Measurements from ENCODE around the gene ALKBH3. TPM values are rescaled to one million over a fixed set of nuclear protein-coding genes. Genes with fewer than 3 reads are reported as not detected.

The ALKBH3 gene
- total RNA-seq, 1 experiment from 2014 or later = 18.8 TPM

DNA sequence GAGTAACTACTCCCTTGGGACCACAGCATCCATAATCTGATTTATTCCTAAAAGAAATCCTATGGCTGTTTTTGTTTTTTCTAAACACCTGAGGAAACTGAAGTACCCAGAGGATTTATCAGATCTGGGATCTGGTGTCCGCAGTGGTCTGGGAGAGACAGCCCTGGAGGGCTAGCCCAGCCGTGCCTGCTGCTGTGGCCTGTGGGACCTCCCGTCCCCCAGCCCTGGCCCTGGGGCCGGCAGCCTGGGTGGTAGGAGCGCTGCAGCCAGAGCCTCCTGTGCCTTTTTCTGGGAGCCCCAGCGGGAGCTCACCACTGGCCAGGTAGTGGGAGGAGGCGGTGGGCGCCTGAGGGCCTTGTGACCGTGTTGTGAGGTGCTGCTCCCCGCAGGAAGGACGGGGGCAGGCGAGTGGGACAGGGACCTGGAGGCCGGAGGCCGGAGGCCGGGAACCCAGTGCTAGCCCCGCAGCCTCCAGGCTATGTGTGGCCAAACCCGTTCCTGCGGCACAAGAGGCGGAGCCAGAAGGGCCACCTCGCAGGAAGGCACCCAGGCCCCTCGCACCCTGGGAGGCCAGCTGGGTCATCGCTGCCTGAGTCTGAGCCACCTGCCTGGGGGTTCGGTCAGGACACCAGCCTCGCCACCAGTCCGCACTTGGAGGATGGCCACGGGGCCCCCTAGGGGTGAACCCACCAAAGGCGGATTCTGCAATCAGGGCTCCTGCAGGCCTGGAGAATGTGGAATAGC, 43.7 kb downstream of the ALKBH3 start:
- Histone ChIP-seq H2BK20ac (ENCODE audit: low read depth, low read length, poor library complexity, severe bottlenecking) (no peak overlapping the region), H3T11ph (ENCODE audit: low read length) (no peak overlapping the region), H3K23ac (ENCODE audit: insufficient read length, low read depth, low read length) (no peak overlapping the region), H3K27me3 (ENCODE audit: insufficient read depth, low read length) (no peaks in the 10 kb centered on the region), H3K23me2 (ENCODE audit: insufficient read length, low read depth, low read length, poor library complexity, severe bottlenecking) (no peaks in the 10 kb centered on the region), H2BK15ac (ENCODE audit: low read depth, low read length) (no peak overlapping the region), H3K79me2 (ENCODE audit: insufficient read depth, low read length) (no peaks in the 10 kb centered on the region), H2AFZ (ENCODE audit: low read length) (no peak overlapping the region), H2BK120ac (ENCODE audit: low read depth, low read length, poor library complexity, severe bottlenecking) (no peak overlapping the region), H2BK12ac (ENCODE audit: insufficient read length, low read depth, low read length) (no peak overlapping the region), H3K27ac (ENCODE audit: insufficient read length, low read depth, low read length) (no peak overlapping the region), H3K4me2 (ENCODE audit: insufficient read depth, insufficient read length, low read length) (no peak overlapping the region), H4K20me1 (ENCODE audit: control insufficient read depth, insufficient read depth, insufficient read length) (peaks cover 2% of the 10 kb centered on the region), H4K5ac (ENCODE audit: insufficient read length, low read depth, low read length) (no peak overlapping the region), H3K4ac (ENCODE audit: low read depth, low read length) (no peak overlapping the region), H3K14ac (ENCODE audit: insufficient read depth, low read length) (no peak overlapping the region), H3K56ac (ENCODE audit: insufficient read length, low read depth, low read length) (no peak overlapping the region), H2BK5ac (ENCODE audit: insufficient read length, low read length) (no peak overlapping the region), H3K9me3 (ENCODE audit: control insufficient read depth, low read depth, low read length) (no peaks in the 10 kb centered on the region), H2AK5ac (ENCODE audit: insufficient read length, low read length) (no peak overlapping the region), H3K4me1 (ENCODE audit: insufficient read depth, low read length) (peaks cover 8% of the 10 kb centered on the region; the same call in 1 of the 2 replicates), H3K18ac (ENCODE audit: insufficient read length, low read depth, low read length) (no peak overlapping the region), H3K9ac (ENCODE audit: extremely low read depth, insufficient read length, low read length) (no peak overlapping the region), H4K91ac (ENCODE audit: insufficient read length, low read depth, low read length) (no peak overlapping the region), H4K8ac (replicated peaks; ENCODE audit: insufficient read length, low read depth, low read length) (no peak overlapping the region), H3K79me1 (ENCODE audit: insufficient read depth, low read depth, low read length, poor library complexity, severe bottlenecking) (no peaks in the 10 kb centered on the region)
- Mint-ChIP-seq H3K4me3 (no peak overlapping the region), H3K36me3 (ENCODE audit: insufficient read depth in 1 of 3, low read depth in 3 of 3) (peaks cover 0 to 4% (median 2%) of the 10 kb centered on the region in 3 experiments; a peak in 5 of 7 replicates), H3K4me1 (peaks cover 40 to 68% of the 10 kb centered on the region in 2 experiments), H3K27me3 (ENCODE audit: low read depth) (no peaks in the 10 kb centered on the region), H3K9me3 (no peaks in the 10 kb centered on the region), H3K27ac (peak overlapping the region in 1 of 3 experiments; percentile 60; a peak in 1 of 7 replicates)
- peak; percentile 71 for DNase-seq
- TF ChIP-seq, protein P1, sequence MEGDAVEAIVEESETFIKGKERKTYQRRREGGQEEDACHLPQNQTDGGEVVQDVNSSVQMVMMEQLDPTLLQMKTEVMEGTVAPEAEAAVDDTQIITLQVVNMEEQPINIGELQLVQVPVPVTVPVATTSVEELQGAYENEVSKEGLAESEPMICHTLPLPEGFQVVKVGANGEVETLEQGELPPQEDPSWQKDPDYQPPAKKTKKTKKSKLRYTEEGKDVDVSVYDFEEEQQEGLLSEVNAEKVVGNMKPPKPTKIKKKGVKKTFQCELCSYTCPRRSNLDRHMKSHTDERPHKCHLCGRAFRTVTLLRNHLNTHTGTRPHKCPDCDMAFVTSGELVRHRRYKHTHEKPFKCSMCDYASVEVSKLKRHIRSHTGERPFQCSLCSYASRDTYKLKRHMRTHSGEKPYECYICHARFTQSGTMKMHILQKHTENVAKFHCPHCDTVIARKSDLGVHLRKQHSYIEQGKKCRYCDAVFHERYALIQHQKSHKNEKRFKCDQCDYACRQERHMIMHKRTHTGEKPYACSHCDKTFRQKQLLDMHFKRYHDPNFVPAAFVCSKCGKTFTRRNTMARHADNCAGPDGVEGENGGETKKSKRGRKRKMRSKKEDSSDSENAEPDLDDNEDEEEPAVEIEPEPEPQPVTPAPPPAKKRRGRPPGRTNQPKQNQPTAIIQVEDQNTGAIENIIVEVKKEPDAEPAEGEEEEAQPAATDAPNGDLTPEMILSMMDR (conservative IDR thresholded peaks at IDR 0.05) = peak; percentile 57
- WGBS (ENCODE audit: extremely low coverage, insufficient read length, low lambda C conversion rate) = no CpG with 5 or more reads among the region's 27 CpGs

Measured in H9 (cell line).